Tibial nerve (tissue), 4 donors: ENCODE results near the gene CARD11.

Experiments used
- CTCF ChIP-seq, 5 experiments: fragments of 200-600 bp in 3 of 5; fragments of 450-650 bp in 2 of 5; sonication (generic) in 3 of 5; IDR thresholded peaks; one replicate each; pipeline ENCODE4 v1.5.1; 2016 to 2019; ENCODE audit warnings: antibody characterized with exemption in 5 of 5, mild to moderate bottlenecking in 3 of 5, moderate library complexity in 2 of 5
- EP300 ChIP-seq, 2 donors: sonication (generic); formaldehyde crosslinking; IDR thresholded peaks; one replicate each; pipeline ENCODE4 v1.6.1; 2017; ENCODE audit warnings: antibody characterized with exemption in 2 of 2, mild to moderate bottlenecking in 1 of 2
- POLR2A ChIP-seq, 2 donors: fragments of 450-650 bp; IDR thresholded peaks; one replicate each; pipeline ENCODE4 v1.6.1; 2017; ENCODE audit warnings: antibody characterized with exemption in 2 of 2, mild to moderate bottlenecking in 2 of 2, moderate library complexity in 2 of 2

GRCh38 chr7:3070908-3071307 lies 27.2 kb upstream of the CARD11 start:
- TF ChIP-seq CTCF (IDR thresholded peaks at IDR 0.05): no peak
- no peak for TF ChIP-seq EP300 (IDR thresholded peaks at IDR 0.05)
- TF ChIP-seq POLR2A (IDR thresholded peaks at IDR 0.05): no peak
